WERI-Rb-1 (cell line): ENCODE measurements around the gene SLC5A10.

Source experiments
- DNase-seq: peaks from one replicate; pipeline ENCODE4 v3.0.0-alpha.2; 2020
- H3K27ac ChIP-seq: fragments of 250-450 bp; sonication (Bioruptor Pico); 2 replicates; pipeline ENCODE4 v1.5.1; 2020; ENCODE audit warnings: mild to moderate bottlenecking, moderate library complexity
- H3K27me3 ChIP-seq: fragments of 250-450 bp; sonication (Bioruptor Pico); 2 replicates; pipeline ENCODE4 v1.5.1; 2021; ENCODE audit warnings: mild to moderate bottlenecking, low read depth, moderate library complexity; ENCODE audit not compliant: insufficient read depth, severe bottlenecking
- H3K36me3 ChIP-seq: fragments of 250-450 bp; sonication (Bioruptor Pico); 2 replicates; pipeline ENCODE4 v1.5.1; 2020; ENCODE audit warnings: mild to moderate bottlenecking, moderate library complexity
- H3K4me3 ChIP-seq: 2 replicates; pipeline ENCODE4 v1.5.1; 2011; ENCODE audit warnings: low read depth, mild to moderate bottlenecking, control low read depth, low read length
- H3K9me3 ChIP-seq: fragments of 250-450 bp; sonication (Bioruptor Pico); 2 replicates; pipeline ENCODE4 v1.5.1; 2021; ENCODE audit warnings: mild to moderate bottlenecking, moderate library complexity; ENCODE audit not compliant: severe bottlenecking
- TF ChIP-seq, protein P1 (sequence below): IDR thresholded peaks from 2 replicates; pipeline ENCODE4 v1.5.1; 2011; ENCODE audit warnings: low read depth, mild to moderate bottlenecking, control low read depth, inconsistent platforms, low read length

SLC5A10 gene

DNA sequence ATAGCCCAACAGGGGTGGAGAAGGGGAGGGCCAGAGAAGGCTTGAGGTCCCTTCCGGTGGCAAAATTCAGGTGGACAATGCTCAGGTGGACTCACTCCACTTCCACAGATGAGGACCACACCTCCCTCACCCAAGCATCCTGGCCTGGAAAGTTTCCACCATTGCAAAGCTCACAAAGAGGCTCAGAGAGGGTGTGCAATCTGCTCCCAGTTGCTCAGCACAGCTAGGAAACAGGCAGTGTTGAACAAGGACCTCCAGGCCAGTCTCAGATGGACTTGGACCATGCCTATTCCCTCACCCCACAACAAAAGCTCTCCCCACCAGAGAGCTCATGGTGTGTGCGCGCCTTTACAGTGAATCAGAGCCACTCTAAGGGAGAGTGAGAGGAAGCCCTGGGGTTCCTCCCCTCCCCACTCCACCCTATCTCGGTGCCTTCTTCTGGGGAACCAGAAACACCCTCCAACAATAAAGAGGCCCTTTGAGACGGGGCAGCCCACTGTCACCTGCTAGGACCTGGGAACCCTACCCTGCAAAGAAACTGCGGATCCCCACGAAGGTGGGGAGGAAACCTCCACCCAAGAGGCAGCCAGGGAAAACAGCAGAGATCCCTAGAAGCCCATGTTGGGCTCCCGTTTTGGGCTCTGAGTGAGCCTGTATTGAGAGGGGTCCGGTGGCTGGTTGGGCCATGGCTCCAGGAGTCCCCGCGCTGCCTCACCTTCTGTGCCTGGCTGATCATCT is 51.0 kb downstream of the SLC5A10 start:
- TF ChIP-seq, protein P1, sequence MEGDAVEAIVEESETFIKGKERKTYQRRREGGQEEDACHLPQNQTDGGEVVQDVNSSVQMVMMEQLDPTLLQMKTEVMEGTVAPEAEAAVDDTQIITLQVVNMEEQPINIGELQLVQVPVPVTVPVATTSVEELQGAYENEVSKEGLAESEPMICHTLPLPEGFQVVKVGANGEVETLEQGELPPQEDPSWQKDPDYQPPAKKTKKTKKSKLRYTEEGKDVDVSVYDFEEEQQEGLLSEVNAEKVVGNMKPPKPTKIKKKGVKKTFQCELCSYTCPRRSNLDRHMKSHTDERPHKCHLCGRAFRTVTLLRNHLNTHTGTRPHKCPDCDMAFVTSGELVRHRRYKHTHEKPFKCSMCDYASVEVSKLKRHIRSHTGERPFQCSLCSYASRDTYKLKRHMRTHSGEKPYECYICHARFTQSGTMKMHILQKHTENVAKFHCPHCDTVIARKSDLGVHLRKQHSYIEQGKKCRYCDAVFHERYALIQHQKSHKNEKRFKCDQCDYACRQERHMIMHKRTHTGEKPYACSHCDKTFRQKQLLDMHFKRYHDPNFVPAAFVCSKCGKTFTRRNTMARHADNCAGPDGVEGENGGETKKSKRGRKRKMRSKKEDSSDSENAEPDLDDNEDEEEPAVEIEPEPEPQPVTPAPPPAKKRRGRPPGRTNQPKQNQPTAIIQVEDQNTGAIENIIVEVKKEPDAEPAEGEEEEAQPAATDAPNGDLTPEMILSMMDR, result no peak
- H3K36me3 ChIP-seq, result no peaks in the 10 kb centered on the region
- peaks cover 4% of the 10 kb centered on the region for H3K9me3 ChIP-seq
- no peaks in the 10 kb centered on the region for H3K27me3 ChIP-seq
- H3K27ac ChIP-seq, result no peak overlapping the region
- no peak overlapping the region for H3K4me3 ChIP-seq
- DNase-seq, result no peak

DNA sequence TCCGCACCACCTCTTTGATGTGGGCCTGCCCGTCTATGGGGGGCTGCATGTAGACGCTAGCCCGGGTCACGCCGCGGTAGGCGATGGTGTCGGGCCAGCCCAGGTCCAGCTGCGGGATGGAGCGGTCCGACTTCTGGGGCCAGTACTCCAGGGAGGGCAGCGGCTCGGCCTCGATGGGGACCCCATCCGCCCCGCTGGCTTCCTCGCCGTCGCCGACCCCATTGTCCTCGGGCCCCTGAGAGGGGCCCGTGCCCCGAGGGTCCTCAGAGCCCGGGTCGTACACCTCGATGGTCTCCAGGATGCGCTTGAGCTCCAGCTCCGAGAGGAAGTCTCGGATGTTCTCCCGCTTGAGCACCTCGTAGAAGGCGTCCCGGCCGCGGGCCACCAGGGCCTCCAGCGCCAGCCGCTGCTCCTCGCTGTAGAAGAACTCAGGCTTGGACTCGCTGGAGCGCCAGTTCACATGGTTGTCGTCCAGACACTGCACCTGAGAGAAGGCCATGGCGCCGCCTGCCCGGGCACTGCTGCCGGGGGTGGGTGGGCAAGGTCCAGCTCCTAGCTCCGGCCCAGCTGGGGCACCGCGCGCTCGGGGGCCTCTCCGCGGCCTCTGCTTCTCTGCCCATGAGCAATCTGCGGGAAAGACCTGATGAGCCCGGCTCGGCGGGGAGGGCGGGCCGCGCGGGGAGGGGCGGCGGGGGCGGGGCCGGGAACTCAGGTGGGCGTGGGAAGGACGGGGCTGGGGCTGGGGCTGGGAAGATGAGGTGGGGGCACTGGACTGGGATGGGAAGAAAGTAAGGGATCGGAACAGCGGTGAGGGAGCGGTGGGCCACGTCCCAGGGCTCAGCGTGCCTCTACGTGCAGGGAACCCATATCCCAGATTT is 51.8 kb downstream of the SLC5A10 start:
- Histone ChIP-seq H3K36me3 (no peaks in the 10 kb centered on the region), H3K4me3 (no peak overlapping the region), H3K9me3 (peaks cover 4% of the 10 kb centered on the region), H3K27me3 (no peaks in the 10 kb centered on the region), H3K27ac (no peak overlapping the region)
- no peak for DNase-seq
- TF ChIP-seq, protein P1, result no peak

DNA sequence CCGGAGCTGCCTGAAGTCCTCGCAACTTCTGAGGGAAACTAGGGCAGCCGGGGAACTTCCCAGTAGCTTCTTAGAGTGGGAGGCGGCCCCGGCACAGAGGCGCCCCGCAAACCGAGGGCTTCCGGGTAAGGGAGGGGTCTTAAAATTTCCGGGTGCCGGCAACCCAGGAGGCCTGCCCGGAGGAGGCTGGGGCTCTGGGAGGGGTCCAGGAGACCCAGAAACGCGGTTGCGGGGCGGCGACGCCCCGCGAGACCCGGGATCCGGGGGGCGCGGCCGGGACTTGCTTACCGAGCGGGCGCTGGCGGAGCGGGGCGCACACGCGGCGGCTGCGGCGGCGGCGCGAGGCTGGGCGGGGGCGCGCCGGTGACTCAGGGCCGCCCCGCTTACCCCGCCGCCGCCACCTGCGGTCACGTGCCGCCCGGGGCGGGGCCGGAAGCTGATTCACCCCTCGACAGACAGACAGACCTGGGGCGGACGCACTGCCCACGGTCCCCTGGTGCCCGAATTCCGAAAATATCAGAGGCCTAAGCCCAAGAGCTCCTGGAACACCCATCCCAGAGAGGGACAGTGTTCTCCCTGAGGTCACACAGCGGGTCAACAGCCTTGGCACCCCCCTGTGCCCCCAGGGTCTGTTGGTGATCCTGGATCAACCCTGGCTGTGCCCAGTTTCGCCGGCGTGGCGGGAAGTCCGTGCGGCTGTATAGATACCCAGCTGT is 52.6 kb downstream of the SLC5A10 start, which contains the start of gene FAM83G:
Gene FAM83G, minus strand, starts transcription at position 344 of the 716 bp plus-strand sequence. CDS start 723 bp downstream, outside the sequence.
- H3K27ac ChIP-seq, result no peak within 1 kb of the TSS
- H3K36me3 ChIP-seq, result no peaks in the 10 kb centered on the region
- TF ChIP-seq, protein P1, result no peak
- H3K27me3 ChIP-seq, result no peaks in the 10 kb centered on the region
- peaks cover 4% of the 10 kb centered on the region for H3K9me3 ChIP-seq
- H3K4me3 ChIP-seq, result no peak within 1 kb of the TSS
- DNase-seq, result no peak

DNA sequence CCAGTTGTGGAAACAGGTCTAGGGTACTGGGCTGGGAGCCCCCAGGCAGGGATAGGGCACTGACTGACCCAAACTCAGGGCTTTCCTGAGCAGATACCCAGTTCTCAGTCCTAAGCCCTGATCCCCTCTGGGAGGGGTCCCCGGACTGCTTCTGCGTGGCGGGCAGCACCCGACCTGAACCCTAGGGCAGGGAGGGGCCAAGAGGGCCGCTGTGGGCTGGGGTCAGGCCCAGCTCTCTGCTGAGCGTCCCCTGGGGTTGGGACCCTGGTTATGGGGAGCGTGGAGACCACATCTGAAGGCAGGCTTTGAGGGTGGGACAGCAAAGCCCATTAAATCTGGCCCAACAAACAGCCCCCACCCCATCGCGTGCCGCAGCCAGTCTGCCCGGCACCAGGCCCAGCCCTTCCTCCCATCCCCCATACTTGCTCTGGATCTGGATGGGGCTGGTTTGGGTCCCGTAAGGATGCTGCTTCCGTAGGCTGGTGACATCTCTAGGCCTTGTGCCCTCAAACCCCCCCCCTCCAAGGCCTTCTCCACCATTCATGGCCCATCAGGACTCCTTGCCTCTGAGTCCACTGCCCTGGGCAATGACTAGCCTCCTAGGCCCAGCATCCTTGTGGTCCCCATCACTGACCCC is 53.3 kb downstream of the SLC5A10 start:
- Histone ChIP-seq H3K9me3 (peaks cover 4% of the 10 kb centered on the region), H3K4me3 (no peak overlapping the region), H3K27ac (no peak overlapping the region), H3K27me3 (no peaks in the 10 kb centered on the region), H3K36me3 (no peaks in the 10 kb centered on the region)
- no peak for DNase-seq
- TF ChIP-seq, protein P1, result no peak

DNA sequence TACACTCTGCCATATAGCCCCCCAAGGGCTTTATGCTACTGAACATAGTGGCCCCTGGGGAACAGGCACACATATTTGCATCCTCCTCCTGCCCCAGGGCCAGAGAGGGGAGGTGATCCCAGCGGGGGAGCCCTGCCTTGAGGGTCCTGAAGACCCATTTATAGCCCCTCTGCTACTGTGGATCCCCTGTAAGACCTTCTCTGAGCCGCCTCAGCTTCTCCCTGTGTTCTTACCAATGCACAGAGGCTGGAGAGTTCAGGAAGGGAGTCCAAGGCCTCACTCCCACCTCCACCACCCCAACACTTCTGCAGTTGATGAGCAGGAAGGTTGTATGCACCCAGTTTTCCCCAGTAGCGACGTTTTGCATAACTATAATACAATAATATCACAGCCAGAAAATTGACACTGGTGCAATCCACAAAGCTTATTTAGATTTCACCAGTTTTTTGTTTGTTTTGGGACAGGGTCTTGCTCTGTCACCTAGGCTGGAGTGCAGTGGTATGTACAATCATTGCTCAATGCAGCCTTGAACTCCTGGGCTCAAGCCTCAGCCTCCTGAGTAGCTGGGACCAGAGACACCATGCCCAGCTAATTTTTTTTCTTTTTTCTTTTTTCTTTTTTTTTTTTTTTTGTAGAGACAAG is 53.9 kb downstream of the SLC5A10 start:
- Histone ChIP-seq H3K36me3 (no peaks in the 10 kb centered on the region), H3K9me3 (peaks cover 4% of the 10 kb centered on the region), H3K27me3 (no peaks in the 10 kb centered on the region), H3K27ac (no peak overlapping the region), H3K4me3 (no peak overlapping the region)
- TF ChIP-seq, protein P1, result no peak
- DNase-seq, result no peak
